ENCODE results near the gene CBX6.

CBX6 gene

GRCh38 chr22:38830845-38831108 is 41.2 kb downstream of the CBX6 start:
- Histone ChIP-seq H3K4me2 (ENCODE audit: low read depth, low read length, poor library complexity, severe bottlenecking) (no peak overlapping the region), H2AFZ (ENCODE audit: low read length) (no peak overlapping the region), H4K20me1 (ENCODE audit: insufficient read depth, low read length, poor library complexity, severe bottlenecking) (no peaks in the 10 kb centered on the region), H3K9me2 (replicated peaks; ENCODE audit: low read depth, low read length) (no peaks in the 10 kb centered on the region), H3K9me3 (ENCODE audit: insufficient read depth, low read depth, low read length) (no peaks in the 10 kb centered on the region), H3K4me3 (ENCODE audit: low read length, poor library complexity, severe bottlenecking) (no peak overlapping the region), H3K79me2 (ENCODE audit: insufficient read depth, low read length) (no peaks in the 10 kb centered on the region), H3K27me3 (ENCODE audit: insufficient read depth, low read length, poor library complexity, severe bottlenecking) (no peaks in the 10 kb centered on the region), H3K9ac (ENCODE audit: low read depth, low read length, poor library complexity, severe bottlenecking) (no peak overlapping the region), H3K4me1 (ENCODE audit: insufficient read depth, low read length, poor library complexity, severe bottlenecking) (no peaks in the 10 kb centered on the region), H3F3A (ENCODE audit: low read depth) (no peaks in the 10 kb centered on the region), H3K36me3 (ENCODE audit: insufficient read depth, low read length) (no peaks in the 10 kb centered on the region)
- no peak for TF ChIP-seq EZH2phosphoT487 (IDR thresholded peaks at IDR 0.05; ENCODE audit: borderline replicate concordance)
- TF ChIP-seq, protein P1, sequence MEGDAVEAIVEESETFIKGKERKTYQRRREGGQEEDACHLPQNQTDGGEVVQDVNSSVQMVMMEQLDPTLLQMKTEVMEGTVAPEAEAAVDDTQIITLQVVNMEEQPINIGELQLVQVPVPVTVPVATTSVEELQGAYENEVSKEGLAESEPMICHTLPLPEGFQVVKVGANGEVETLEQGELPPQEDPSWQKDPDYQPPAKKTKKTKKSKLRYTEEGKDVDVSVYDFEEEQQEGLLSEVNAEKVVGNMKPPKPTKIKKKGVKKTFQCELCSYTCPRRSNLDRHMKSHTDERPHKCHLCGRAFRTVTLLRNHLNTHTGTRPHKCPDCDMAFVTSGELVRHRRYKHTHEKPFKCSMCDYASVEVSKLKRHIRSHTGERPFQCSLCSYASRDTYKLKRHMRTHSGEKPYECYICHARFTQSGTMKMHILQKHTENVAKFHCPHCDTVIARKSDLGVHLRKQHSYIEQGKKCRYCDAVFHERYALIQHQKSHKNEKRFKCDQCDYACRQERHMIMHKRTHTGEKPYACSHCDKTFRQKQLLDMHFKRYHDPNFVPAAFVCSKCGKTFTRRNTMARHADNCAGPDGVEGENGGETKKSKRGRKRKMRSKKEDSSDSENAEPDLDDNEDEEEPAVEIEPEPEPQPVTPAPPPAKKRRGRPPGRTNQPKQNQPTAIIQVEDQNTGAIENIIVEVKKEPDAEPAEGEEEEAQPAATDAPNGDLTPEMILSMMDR (conservative IDR thresholded peaks at IDR 0.05; ENCODE audit: low read length) = no peak

GRCh38 chr22:38830026-38830844 is 41.8 kb downstream of the CBX6 start:
- H3K27me3 ChIP-seq (ENCODE audit: insufficient read depth, low read length, poor library complexity, severe bottlenecking) = no peaks in the 10 kb centered on the region
- no peaks in the 10 kb centered on the region for H4K20me1 ChIP-seq (ENCODE audit: insufficient read depth, low read length, poor library complexity, severe bottlenecking)
- H3F3A ChIP-seq (ENCODE audit: low read depth) = no peaks in the 10 kb centered on the region
- H3K4me1 ChIP-seq (ENCODE audit: insufficient read depth, low read length, poor library complexity, severe bottlenecking) = no peaks in the 10 kb centered on the region
- H3K9ac ChIP-seq (ENCODE audit: low read depth, low read length, poor library complexity, severe bottlenecking) = no peak overlapping the region
- no peaks in the 10 kb centered on the region for H3K9me3 ChIP-seq (ENCODE audit: insufficient read depth, low read depth, low read length)
- H3K9me2 ChIP-seq (replicated peaks; ENCODE audit: low read depth, low read length) = no peaks in the 10 kb centered on the region
- no peaks in the 10 kb centered on the region for H3K36me3 ChIP-seq (ENCODE audit: insufficient read depth, low read length)
- TF ChIP-seq EZH2phosphoT487 (IDR thresholded peaks at IDR 0.05; ENCODE audit: borderline replicate concordance) = no peak
- TF ChIP-seq, protein P1 (conservative IDR thresholded peaks at IDR 0.05; ENCODE audit: low read length) = no peak
- no peak overlapping the region for H3K4me2 ChIP-seq (ENCODE audit: low read depth, low read length, poor library complexity, severe bottlenecking)
- no peaks in the 10 kb centered on the region for H3K79me2 ChIP-seq (ENCODE audit: insufficient read depth, low read length)
- no peak overlapping the region for H3K4me3 ChIP-seq (ENCODE audit: low read length, poor library complexity, severe bottlenecking)
- no peak overlapping the region for H2AFZ ChIP-seq (ENCODE audit: low read length)

GRCh38 chr22:38829485-38829884 is 42.5 kb downstream of the CBX6 start:
- no peaks in the 10 kb centered on the region for H3K27me3 ChIP-seq (ENCODE audit: insufficient read depth, low read length, poor library complexity, severe bottlenecking)
- H3K4me2 ChIP-seq (ENCODE audit: low read depth, low read length, poor library complexity, severe bottlenecking) = no peak overlapping the region

More at GRCh38 chr22:38829485-38829884, 42.5 kb downstream of the CBX6 start:
- no peaks in the 10 kb centered on the region for H3K36me3 ChIP-seq (ENCODE audit: insufficient read depth, low read length)
- no peaks in the 10 kb centered on the region for H3K9me3 ChIP-seq (ENCODE audit: insufficient read depth, low read depth, low read length)
- H3F3A ChIP-seq (ENCODE audit: low read depth) = no peaks in the 10 kb centered on the region
- no peaks in the 10 kb centered on the region for H3K79me2 ChIP-seq (ENCODE audit: insufficient read depth, low read length)
- no peaks in the 10 kb centered on the region for H3K9me2 ChIP-seq (replicated peaks; ENCODE audit: low read depth, low read length)
- no peak overlapping the region for H3K4me3 ChIP-seq (ENCODE audit: low read length, poor library complexity, severe bottlenecking)
- H2AFZ ChIP-seq (ENCODE audit: low read length) = no peak overlapping the region
- TF ChIP-seq, protein P1 (conservative IDR thresholded peaks at IDR 0.05; ENCODE audit: low read length) = no peak
- no peak for TF ChIP-seq EZH2phosphoT487 (IDR thresholded peaks at IDR 0.05; ENCODE audit: borderline replicate concordance)
- no peak overlapping the region for H3K9ac ChIP-seq (ENCODE audit: low read depth, low read length, poor library complexity, severe bottlenecking)
- H4K20me1 ChIP-seq (ENCODE audit: insufficient read depth, low read length, poor library complexity, severe bottlenecking) = no peaks in the 10 kb centered on the region
- no peaks in the 10 kb centered on the region for H3K4me1 ChIP-seq (ENCODE audit: insufficient read depth, low read length, poor library complexity, severe bottlenecking)

All from Loucy (cell line).